ENCODE results near the gene C1QTNF9B.

DNA sequence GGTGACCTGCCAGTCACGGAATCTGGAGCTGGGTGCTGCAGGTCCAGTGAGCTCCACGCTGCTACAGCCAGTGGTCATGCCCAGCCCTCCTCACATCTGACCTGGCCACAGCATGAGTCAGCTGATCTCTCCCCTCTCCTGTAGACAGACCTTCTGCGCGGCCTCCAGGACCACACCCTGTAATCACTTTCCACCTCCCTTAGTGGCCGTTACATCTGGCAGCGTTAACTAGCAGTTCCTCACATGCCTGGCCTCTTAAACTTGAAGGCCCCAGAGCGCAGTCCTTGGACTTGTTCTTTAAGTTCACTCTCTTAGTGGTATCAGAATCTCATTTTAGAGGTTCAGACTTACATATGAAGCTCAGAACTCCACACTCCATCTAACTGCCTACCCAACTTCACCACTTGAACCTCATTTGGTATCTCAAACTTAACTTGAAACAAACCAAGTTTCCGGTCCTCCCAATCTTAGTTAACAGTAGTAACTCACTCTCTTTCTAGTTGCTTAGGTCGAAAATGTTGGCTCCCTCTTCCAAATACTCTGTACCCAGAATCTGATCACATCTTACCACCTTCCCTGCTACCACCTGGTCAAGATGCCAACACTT is 30.8 kb downstream of the C1QTNF9B start:
- TF ChIP-seq, protein P1, sequence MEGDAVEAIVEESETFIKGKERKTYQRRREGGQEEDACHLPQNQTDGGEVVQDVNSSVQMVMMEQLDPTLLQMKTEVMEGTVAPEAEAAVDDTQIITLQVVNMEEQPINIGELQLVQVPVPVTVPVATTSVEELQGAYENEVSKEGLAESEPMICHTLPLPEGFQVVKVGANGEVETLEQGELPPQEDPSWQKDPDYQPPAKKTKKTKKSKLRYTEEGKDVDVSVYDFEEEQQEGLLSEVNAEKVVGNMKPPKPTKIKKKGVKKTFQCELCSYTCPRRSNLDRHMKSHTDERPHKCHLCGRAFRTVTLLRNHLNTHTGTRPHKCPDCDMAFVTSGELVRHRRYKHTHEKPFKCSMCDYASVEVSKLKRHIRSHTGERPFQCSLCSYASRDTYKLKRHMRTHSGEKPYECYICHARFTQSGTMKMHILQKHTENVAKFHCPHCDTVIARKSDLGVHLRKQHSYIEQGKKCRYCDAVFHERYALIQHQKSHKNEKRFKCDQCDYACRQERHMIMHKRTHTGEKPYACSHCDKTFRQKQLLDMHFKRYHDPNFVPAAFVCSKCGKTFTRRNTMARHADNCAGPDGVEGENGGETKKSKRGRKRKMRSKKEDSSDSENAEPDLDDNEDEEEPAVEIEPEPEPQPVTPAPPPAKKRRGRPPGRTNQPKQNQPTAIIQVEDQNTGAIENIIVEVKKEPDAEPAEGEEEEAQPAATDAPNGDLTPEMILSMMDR (IDR thresholded peaks at IDR 0.05): no peak
- no peak for TF ChIP-seq EZH2 (IDR thresholded peaks at IDR 0.05; ENCODE audit: borderline replicate concordance, insufficient read depth, low read depth, low read length, poor library complexity, severe bottlenecking)
